ENCODE results near the gene APP. TPM values are rescaled to one million over a fixed set of nuclear protein-coding genes. Genes with fewer than 3 reads are reported as not detected.

The APP gene
- total RNA-seq, 2 experiments from 2014 or later: 0.55 TPM; not detected in 1

GRCh38 chr21:26188422-26188821 is 17.9 kb upstream of the APP start:
- no peak overlapping the region for H2AFZ ChIP-seq (ENCODE audit: low read length)
- DNase-seq (ENCODE audit: low spot score): no peak
- H3K9me2 ChIP-seq (ENCODE audit: insufficient read depth, low read length): no peaks in the 10 kb centered on the region
- TF ChIP-seq CTCF (conservative IDR thresholded peaks at IDR 0.05; ENCODE audit: low read length): no peak
- no peak for TF ChIP-seq EZH2phosphoT487 (IDR thresholded peaks at IDR 0.05; ENCODE audit: borderline replicate concordance, low read depth, low read length)
- no peak overlapping the region for H3K27ac ChIP-seq (ENCODE audit: low read depth, low read length, poor library complexity, severe bottlenecking)
- H3K4me1 ChIP-seq (ENCODE audit: insufficient read depth, low read length, poor library complexity, severe bottlenecking): no peaks in the 10 kb centered on the region
- CTCF ChIA-PET (ENCODE audit: unreplicated experiment): no interaction called here
- POLR2A ChIA-PET: interaction anchor here (1.6 kb wide), 1 partner anchor 13 kb away, joined by 3 read pairs; no protein-coding TSS in a partner anchor
- no peak overlapping the region for H3K4me3 ChIP-seq (ENCODE audit: low read depth, low read length, poor library complexity, severe bottlenecking)
- H3K9me3 ChIP-seq (ENCODE audit: low read length): no peaks in the 10 kb centered on the region
- no peaks in the 10 kb centered on the region for H3K79me2 ChIP-seq (ENCODE audit: insufficient read depth, low read depth, low read length)
- no peaks in the 10 kb centered on the region for H4K20me1 ChIP-seq (ENCODE audit: insufficient read depth, low read length)
- intact Hi-C loops (cut with micrococcal nuclease; ENCODE audit: unreplicated experiment): no loop called here
- no peaks in the 10 kb centered on the region for H3K36me3 ChIP-seq (ENCODE audit: insufficient read depth, low read length)
- no TSS peak for BruUV-seq (replicated peaks)
- no peak overlapping the region for H3K4me2 ChIP-seq (ENCODE audit: low read length)

- TF ChIP-seq CTCF (conservative IDR thresholded peaks at IDR 0.05; ENCODE audit: low read length) (no peak), EZH2phosphoT487 (IDR thresholded peaks at IDR 0.05; ENCODE audit: borderline replicate concordance, low read depth, low read length) (no peak)
- no peak overlapping the region for H3K4me2 ChIP-seq (ENCODE audit: low read length)
- DNase-seq (ENCODE audit: low spot score): no peak
- no peaks in the 10 kb centered on the region for H3K9me3 ChIP-seq (ENCODE audit: low read length)
- ChIA-PET POLR2A (interaction anchor here (0.7 kb wide), 2 partner anchors 341 to 780 kb away, joined by 3 to 6 read pairs; no protein-coding TSS in a partner anchor), CTCF (ENCODE audit: unreplicated experiment) (no interaction called here)
- H3K27ac ChIP-seq (ENCODE audit: low read depth, low read length, poor library complexity, severe bottlenecking): no peak overlapping the region
- intact Hi-C loops (cut with micrococcal nuclease; ENCODE audit: unreplicated experiment): no loop called here
- H3K79me2 ChIP-seq (ENCODE audit: insufficient read depth, low read depth, low read length): no peaks in the 10 kb centered on the region
- H3K4me1 ChIP-seq (ENCODE audit: insufficient read depth, low read length, poor library complexity, severe bottlenecking): no peaks in the 10 kb centered on the region
- no peak overlapping the region for H2AFZ ChIP-seq (ENCODE audit: low read length)
- H3K4me3 ChIP-seq (ENCODE audit: low read depth, low read length, poor library complexity, severe bottlenecking): no peak overlapping the region
- no TSS peak for BruUV-seq (replicated peaks)
- no peaks in the 10 kb centered on the region for H3K9me2 ChIP-seq (ENCODE audit: insufficient read depth, low read length)
- H4K20me1 ChIP-seq (ENCODE audit: insufficient read depth, low read length): no peaks in the 10 kb centered on the region
- H3K36me3 ChIP-seq (ENCODE audit: insufficient read depth, low read length): no peaks in the 10 kb centered on the region
Measured at GRCh38 chr21:26185446-26185845, 14.9 kb upstream of the APP start.

- H4K20me1 ChIP-seq (ENCODE audit: insufficient read depth, low read length): no peaks in the 10 kb centered on the region
- no peak overlapping the region for H3K4me3 ChIP-seq (ENCODE audit: low read depth, low read length, poor library complexity, severe bottlenecking)
- no TSS peak for BruUV-seq (replicated peaks)
- no peaks in the 10 kb centered on the region for H3K9me2 ChIP-seq (ENCODE audit: insufficient read depth, low read length)
- no peak overlapping the region for H2AFZ ChIP-seq (ENCODE audit: low read length)
- intact Hi-C loops (cut with micrococcal nuclease; ENCODE audit: unreplicated experiment): no loop called here
- no peaks in the 10 kb centered on the region for H3K36me3 ChIP-seq (ENCODE audit: insufficient read depth, low read length)
- no peaks in the 10 kb centered on the region for H3K4me1 ChIP-seq (ENCODE audit: insufficient read depth, low read length, poor library complexity, severe bottlenecking)
- ChIA-PET POLR2A (no interaction called here), CTCF (ENCODE audit: unreplicated experiment) (no interaction called here)
- H3K9me3 ChIP-seq (ENCODE audit: low read length): no peaks in the 10 kb centered on the region
- no peak for DNase-seq (ENCODE audit: low spot score)
- H3K27ac ChIP-seq (ENCODE audit: low read depth, low read length, poor library complexity, severe bottlenecking): no peak overlapping the region
- TF ChIP-seq EZH2phosphoT487 (IDR thresholded peaks at IDR 0.05; ENCODE audit: borderline replicate concordance, low read depth, low read length) (no peak), CTCF (conservative IDR thresholded peaks at IDR 0.05; ENCODE audit: low read length) (no peak)
- H3K4me2 ChIP-seq (ENCODE audit: low read length): no peak overlapping the region
- no peaks in the 10 kb centered on the region for H3K79me2 ChIP-seq (ENCODE audit: insufficient read depth, low read depth, low read length)
Measured at GRCh38 chr21:26185021-26185420, 14.5 kb upstream of the APP start.
